22Rv1 (cell line): ENCODE results near the gene RAI1.

Experiments
- CTCF ChIP-seq: fragments of 450-650 bp; IDR thresholded peaks from 2 replicates; pipeline ENCODE4 v1.5.1; 2017; ENCODE audit warnings: mild to moderate bottlenecking
- ZFX ChIP-seq: fragments of 450-650 bp; IDR thresholded peaks from 2 replicates; pipeline ENCODE4 v1.6.1; 2017; ENCODE audit warnings: antibody characterized with exemption, borderline replicate concordance

- TF ChIP-seq CTCF (no peak), ZFX (no peak)
Measured at GRCh38 chr17:17743391-17744112, 62.3 kb downstream of the RAI1 start.
